Progenitor cell of endocrine pancreas (in vitro differentiated cells): ENCODE measurements around the gene C20orf144. TPM values are rescaled to one million over a fixed set of nuclear protein-coding genes. Genes with fewer than 3 reads are reported as not detected.

Experiments
- DNase-seq: peaks from one replicate; pipeline ENCODE4 v3.0.0; 2021; ENCODE audit warnings: low spot score; ENCODE audit not compliant: unreplicated experiment
- H3K27ac Mint-ChIP-seq: 2 replicates; pipeline ENCODE4 v1.8.0; 2021; ENCODE audit warnings: mild to moderate bottlenecking, moderate library complexity, mixed read lengths
- H3K27me3 Mint-ChIP-seq: 2 replicates; pipeline ENCODE4 v1.8.0; 2021; ENCODE audit warnings: mixed read lengths
- H3K36me3 Mint-ChIP-seq: 2 replicates; pipeline ENCODE4 v1.8.0; 2022; ENCODE audit warnings: mixed read lengths; ENCODE audit not compliant: insufficient read depth
- H3K4me1 Mint-ChIP-seq: 2 replicates; pipeline ENCODE4 v1.8.0; 2021; ENCODE audit warnings: low read depth, mixed read lengths
- H3K4me3 Mint-ChIP-seq: 2 replicates; pipeline ENCODE4 v1.8.0; 2021; ENCODE audit warnings: low read depth, mild to moderate bottlenecking, moderate library complexity, mixed read lengths
- H3K9me3 Mint-ChIP-seq: 2 replicates; pipeline ENCODE4 v1.8.0; 2021; ENCODE audit warnings: low read depth, mixed read lengths
- total RNA-seq: library from RNA; stranded (reverse); gene quantifications from 2 replicates; pipeline ENCODE4 v1.2.1, GENCODE V29; 2021
- TF ChIP-seq, protein P1 (sequence below): fragments of 200-600 bp; sonication (generic); IDR thresholded peaks from one replicate; pipeline ENCODE4 v1.5.0; 2021; ENCODE audit warnings: antibody characterized with exemption, mild to moderate bottlenecking; ENCODE audit not compliant: unreplicated experiment

C20orf144 gene
- total RNA-seq, 1 donor from 2014 or later: not detected

DNA sequence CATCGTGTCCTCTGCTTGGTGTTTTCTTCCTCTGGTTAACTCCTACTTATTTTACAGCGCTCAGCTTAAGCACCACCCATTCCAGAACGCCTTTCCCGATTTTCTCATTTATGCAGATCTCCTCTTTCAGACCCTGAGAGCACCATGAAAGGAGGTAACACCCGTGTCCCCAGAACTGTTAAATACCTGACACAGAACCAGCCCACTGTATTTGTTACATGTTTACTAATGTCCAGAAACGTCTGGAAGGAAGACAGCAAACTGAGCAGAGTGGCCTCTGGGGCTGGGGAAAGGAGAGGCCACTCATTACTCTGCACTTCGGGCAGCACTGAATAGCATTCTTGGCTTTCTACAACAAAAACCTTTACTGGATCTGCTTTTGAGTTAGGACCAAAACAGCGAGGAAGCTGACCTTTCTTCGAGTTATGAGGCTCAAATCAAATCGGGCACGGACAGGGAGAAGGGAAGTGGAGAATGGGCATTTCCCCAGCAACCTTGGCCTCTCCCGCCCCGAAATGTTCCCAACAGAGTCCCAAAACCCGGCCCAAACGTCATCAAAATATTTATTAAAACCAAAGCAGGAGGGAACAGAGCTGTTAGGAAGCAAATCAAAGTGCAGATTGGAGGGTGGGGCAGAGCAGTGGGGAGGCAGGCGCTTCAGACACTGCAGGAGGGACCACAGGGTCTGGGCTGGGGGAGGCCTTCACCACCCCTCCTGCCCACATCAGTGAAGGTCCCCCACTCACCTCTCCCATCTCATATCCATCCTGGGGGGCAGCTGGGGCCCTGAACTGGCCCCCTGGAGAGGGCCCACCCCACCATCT lies 13.2 kb downstream of the C20orf144 start:
- Mint-ChIP-seq H3K27me3 (peaks cover 3% of the 10 kb centered on the region), H3K9me3 (no peaks in the 10 kb centered on the region), H3K36me3 (peaks cover 11% of the 10 kb centered on the region), H3K4me3 (peak overlapping the region; percentile 66), H3K27ac (no peak overlapping the region), H3K4me1 (peaks cover 29% of the 10 kb centered on the region)
- no peak for DNase-seq
- TF ChIP-seq, protein P1, sequence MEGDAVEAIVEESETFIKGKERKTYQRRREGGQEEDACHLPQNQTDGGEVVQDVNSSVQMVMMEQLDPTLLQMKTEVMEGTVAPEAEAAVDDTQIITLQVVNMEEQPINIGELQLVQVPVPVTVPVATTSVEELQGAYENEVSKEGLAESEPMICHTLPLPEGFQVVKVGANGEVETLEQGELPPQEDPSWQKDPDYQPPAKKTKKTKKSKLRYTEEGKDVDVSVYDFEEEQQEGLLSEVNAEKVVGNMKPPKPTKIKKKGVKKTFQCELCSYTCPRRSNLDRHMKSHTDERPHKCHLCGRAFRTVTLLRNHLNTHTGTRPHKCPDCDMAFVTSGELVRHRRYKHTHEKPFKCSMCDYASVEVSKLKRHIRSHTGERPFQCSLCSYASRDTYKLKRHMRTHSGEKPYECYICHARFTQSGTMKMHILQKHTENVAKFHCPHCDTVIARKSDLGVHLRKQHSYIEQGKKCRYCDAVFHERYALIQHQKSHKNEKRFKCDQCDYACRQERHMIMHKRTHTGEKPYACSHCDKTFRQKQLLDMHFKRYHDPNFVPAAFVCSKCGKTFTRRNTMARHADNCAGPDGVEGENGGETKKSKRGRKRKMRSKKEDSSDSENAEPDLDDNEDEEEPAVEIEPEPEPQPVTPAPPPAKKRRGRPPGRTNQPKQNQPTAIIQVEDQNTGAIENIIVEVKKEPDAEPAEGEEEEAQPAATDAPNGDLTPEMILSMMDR: no peak

GRCh38 chr20:33676121-33676520 lies 14.0 kb downstream of the C20orf144 start:
- H3K27ac Mint-ChIP-seq: peak overlapping the region; percentile 54
- H3K36me3 Mint-ChIP-seq: peaks cover 11% of the 10 kb centered on the region
- no peaks in the 10 kb centered on the region for H3K9me3 Mint-ChIP-seq
- peaks cover 25% of the 10 kb centered on the region for H3K4me1 Mint-ChIP-seq
- TF ChIP-seq, protein P1: no peak
- peaks cover 3% of the 10 kb centered on the region for H3K27me3 Mint-ChIP-seq
- H3K4me3 Mint-ChIP-seq: no peak overlapping the region
- no peak for DNase-seq

GRCh38 chr20:33676652-33677645 lies 14.8 kb downstream of the C20orf144 start:
- no peak overlapping the region for H3K27ac Mint-ChIP-seq
- H3K4me1 Mint-ChIP-seq: peaks cover 23% of the 10 kb centered on the region
- no peak for DNase-seq
- no peaks in the 10 kb centered on the region for H3K9me3 Mint-ChIP-seq
- peaks cover 9% of the 10 kb centered on the region for H3K36me3 Mint-ChIP-seq
- TF ChIP-seq, protein P1: no peak
- H3K4me3 Mint-ChIP-seq: no peak overlapping the region
- peaks cover 3% of the 10 kb centered on the region for H3K27me3 Mint-ChIP-seq

DNA sequence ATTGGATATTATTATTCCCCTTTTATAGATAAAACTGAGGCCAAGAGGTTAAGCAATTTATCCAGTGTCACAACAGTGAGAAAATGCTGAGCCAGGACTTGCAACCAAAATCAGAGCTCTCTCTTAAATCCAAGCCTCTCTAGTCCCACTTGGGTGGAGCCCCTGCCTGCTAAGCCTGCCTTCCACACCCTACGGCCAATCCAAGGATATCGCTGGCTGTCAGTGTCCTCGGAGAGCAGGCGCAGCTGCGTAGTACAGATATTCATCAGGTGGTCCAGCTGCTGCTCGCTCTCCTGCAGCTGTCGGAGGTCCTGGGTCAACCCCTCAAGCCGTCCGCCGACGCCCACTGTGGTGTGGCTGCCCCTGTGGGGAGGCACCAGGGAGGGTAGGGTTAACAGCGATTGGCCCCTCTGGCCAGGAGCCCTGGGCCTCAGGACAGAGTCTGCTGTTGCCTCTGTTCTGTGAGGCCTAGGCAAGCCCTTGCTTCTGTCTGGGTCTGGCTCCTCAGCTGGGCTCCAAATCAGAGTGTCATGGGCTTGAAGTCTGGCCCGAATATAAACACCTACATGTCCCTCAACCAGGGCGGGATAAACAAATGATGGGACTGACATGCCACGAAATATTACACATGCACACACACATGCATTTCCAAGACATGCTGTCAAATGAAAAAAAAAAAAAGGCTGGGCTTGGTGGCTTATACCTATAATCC lies 16.0 kb downstream of the C20orf144 start:
- Mint-ChIP-seq H3K27me3 (peaks cover 3% of the 10 kb centered on the region), H3K27ac (no peak overlapping the region)
- no peak for DNase-seq

More for the DNA sequence above, 16.0 kb downstream of the C20orf144 start:
- no peaks in the 10 kb centered on the region for H3K9me3 Mint-ChIP-seq
- H3K4me1 Mint-ChIP-seq: peaks cover 11% of the 10 kb centered on the region
- no peak overlapping the region for H3K4me3 Mint-ChIP-seq
- peaks cover 7% of the 10 kb centered on the region for H3K36me3 Mint-ChIP-seq
- TF ChIP-seq, protein P1: no peak
